KOPT-K1 (cell line): Measurements from ENCODE around the gene DHX38.

Source experiments
- H3K27ac ChIP-seq: fragments of 200-600 bp; sonication (generic); 2 replicates; pipeline ENCODE4 v1.5.1; 2016; ENCODE audit warnings: antibody characterized with exemption, mild to moderate bottlenecking, low read depth, low read length; ENCODE audit not compliant: poor library complexity, severe bottlenecking
- H3K36me3 ChIP-seq: fragments of 200-600 bp; sonication (generic); 2 replicates; pipeline ENCODE4 v1.5.1; 2017; ENCODE audit warnings: antibody characterized with exemption, mild to moderate bottlenecking, low read length, moderate library complexity; ENCODE audit not compliant: insufficient read depth
- H3K9me3 ChIP-seq: fragments of 200-600 bp; sonication (generic); 2 replicates; pipeline ENCODE4 v1.5.1; 2017; ENCODE audit warnings: antibody characterized with exemption, low read length, mild to moderate bottlenecking; ENCODE audit not compliant: insufficient read depth, poor library complexity, severe bottlenecking

Gene DHX38

DNA sequence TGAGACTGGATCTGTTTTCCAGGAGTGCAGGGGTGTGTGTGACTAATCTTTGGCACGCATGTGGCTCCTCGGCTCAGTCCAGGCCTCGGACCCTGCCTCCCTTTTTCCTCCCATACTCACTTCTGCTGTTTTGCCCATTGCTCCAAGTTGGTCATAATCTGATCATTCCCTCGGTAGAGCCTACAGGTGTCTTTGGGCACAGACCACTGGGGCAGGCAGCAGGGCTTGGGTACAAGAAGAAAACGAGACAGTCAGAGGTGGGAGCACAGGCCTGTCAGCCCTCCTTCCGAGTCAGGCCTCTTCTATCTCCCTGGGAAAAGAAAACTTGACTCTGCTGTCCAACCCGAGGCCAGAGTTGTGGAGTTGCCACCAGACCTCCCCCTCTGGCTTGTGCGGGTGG is 29.8 kb downstream of the DHX38 start:
- Histone ChIP-seq H3K27ac (no peak overlapping the region), H3K36me3 (no peaks in the 10 kb centered on the region), H3K9me3 (no peaks in the 10 kb centered on the region)

- H3K27ac ChIP-seq = no peak overlapping the region
- no peaks in the 10 kb centered on the region for H3K36me3 ChIP-seq
- no peaks in the 10 kb centered on the region for H3K9me3 ChIP-seq
Measured at GRCh38 chr16:72124148-72124547, 30.5 kb downstream of the DHX38 start.

GRCh38 chr16:72124761-72125634 is 31.4 kb downstream of the DHX38 start:
- Histone ChIP-seq H3K36me3 (no peaks in the 10 kb centered on the region), H3K9me3 (no peaks in the 10 kb centered on the region), H3K27ac (no peak overlapping the region)

DNA sequence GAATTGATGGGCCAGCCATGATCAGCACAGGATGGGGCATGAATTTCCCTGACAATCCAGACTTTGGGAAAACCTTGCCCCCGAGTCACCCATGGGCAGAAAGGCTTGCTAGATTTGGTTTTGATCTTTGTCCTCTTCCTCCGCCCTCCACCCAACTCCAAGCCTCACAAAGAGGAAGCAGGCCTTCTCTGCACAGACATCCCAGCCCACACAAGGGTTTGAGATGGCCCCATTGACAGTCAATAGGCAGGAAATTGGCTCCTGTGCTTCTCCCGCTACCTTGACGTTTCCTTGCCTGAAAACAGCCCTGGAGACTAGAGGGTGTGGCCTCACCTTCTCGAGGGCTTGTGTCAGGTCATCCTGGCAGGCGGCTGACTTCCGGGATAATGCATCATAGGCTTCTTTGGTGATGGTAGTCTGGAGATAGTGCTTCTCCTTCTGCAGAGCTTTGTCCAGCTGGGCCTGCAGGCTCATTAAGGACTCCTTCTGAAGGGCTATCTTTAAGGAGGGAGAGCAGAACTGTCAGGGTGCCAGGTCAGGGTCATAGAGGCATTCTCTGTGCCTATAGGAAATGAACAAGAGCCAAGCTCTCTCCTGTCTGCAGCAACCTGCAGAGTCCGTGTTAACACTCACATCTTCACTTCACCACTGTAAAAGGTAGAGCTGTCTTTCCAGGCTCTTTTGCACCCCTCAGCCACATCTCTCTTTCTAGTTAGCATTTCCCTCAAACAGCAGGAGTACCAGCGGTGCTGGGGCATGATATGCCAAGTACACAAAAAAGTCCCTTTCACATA is 32.2 kb downstream of the DHX38 start:
- no peaks in the 10 kb centered on the region for H3K9me3 ChIP-seq
- no peaks in the 10 kb centered on the region for H3K36me3 ChIP-seq
- no peak overlapping the region for H3K27ac ChIP-seq

DNA sequence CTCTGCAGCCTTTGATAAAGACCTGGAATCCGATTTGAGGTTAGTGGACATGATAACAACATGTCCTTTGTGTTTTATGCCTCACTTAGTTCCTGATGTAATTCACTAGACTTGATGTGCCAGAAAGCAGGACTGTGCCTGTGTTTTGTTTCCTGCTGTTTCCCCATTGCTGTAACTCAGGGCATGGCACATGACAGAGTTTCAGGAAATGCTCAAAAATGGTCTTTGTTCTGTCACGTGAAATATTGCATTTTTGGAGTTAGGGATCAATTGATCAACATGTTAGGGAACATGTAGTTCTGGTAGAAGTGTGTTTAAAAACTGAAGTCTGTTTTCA is 32.8 kb downstream of the DHX38 start:
- H3K9me3 ChIP-seq = no peaks in the 10 kb centered on the region
- no peaks in the 10 kb centered on the region for H3K36me3 ChIP-seq
- no peak overlapping the region for H3K27ac ChIP-seq

DNA sequence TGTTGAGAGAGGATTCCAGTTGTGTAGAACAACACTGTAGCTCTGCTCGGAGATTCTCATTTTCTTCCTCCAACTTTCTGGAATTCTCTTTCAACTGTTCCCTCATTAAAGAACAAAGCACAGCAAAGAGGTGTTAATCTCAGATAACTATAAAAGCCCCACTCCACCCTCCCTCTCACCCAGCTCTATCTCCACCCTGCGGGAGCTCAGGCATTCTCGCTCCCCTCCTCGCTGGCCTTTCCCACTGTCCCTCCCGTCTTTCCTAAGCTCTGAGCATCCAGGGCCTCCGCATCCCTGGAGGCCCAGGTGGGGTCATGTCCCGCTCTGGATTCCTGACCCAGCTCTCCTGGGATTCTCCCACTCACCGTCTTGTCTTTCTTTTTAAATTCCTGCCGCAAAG is 35.1 kb downstream of the DHX38 start:
- Histone ChIP-seq H3K27ac (no peak overlapping the region), H3K9me3 (no peaks in the 10 kb centered on the region), H3K36me3 (no peaks in the 10 kb centered on the region)

- no peaks in the 10 kb centered on the region for H3K36me3 ChIP-seq
- H3K27ac ChIP-seq = no peak overlapping the region
- H3K9me3 ChIP-seq = no peaks in the 10 kb centered on the region
Measured at GRCh38 chr16:72129976-72130656, 36.5 kb downstream of the DHX38 start.

- Histone ChIP-seq H3K27ac (no peak overlapping the region), H3K9me3 (no peaks in the 10 kb centered on the region), H3K36me3 (no peaks in the 10 kb centered on the region)
Measured at GRCh38 chr16:72131036-72131435, 37.4 kb downstream of the DHX38 start.

- Histone ChIP-seq H3K27ac (no peak overlapping the region), H3K9me3 (no peaks in the 10 kb centered on the region), H3K36me3 (no peaks in the 10 kb centered on the region)
Measured at GRCh38 chr16:72132726-72133125, 39.1 kb downstream of the DHX38 start.

DNA sequence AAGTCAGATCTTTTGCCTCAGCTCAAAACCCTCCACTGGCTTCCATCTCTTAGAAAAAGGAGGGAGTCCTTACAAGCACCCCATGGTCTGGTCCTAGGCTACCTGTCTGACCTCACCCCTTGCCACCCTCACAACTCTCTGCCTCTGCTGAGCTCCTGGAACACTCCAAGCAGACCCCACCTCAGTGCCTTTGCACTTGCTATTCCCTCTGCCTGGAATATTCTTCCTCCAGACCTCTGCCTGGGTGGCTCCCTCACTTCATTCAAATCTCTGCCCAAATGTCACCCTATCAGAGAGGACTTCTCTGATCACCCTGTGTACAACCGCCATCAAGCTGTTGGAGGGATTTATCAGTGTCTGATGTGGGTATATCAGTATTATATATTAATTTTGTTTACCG is 40.9 kb downstream of the DHX38 start:
- no peaks in the 10 kb centered on the region for H3K36me3 ChIP-seq
- H3K9me3 ChIP-seq = no peaks in the 10 kb centered on the region
- no peak overlapping the region for H3K27ac ChIP-seq

DNA sequence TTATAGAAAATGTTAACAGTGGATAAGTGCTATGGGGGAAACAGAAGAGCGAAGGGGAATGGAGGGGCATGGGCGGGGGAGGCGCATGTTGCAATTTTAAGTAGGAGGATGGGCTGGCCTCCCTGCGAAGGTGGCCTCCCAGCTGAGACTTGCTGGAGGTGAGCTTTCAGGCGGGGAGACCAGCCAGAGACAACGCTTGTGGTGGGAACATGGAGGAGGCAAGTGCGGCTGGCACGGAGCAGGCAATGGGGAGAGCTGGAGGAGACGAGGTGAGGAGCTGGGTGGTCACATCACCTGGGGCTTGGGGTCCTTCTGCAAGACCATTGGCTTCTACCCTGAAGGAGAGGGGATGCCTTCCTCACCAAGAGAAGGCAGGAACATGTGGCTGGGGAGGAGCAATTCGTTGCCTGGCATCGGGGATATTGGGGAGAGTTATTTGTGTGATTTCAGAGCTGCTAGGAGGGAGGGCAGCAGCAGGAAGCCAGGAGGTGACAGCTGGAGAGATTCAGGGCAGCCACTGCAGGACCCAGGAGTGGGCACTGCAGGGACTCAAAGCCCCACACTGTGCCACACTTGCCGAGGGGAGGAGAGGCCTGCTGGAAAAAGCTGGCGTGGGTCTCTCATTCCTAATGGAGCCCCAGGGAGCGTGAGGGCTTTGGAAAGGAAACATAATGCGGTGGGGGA is 43.9 kb downstream of the DHX38 start:
- Histone ChIP-seq H3K36me3 (no peaks in the 10 kb centered on the region), H3K27ac (no peak overlapping the region), H3K9me3 (no peaks in the 10 kb centered on the region)

GRCh38 chr16:72138064-72138572 is 44.5 kb downstream of the DHX38 start:
- Histone ChIP-seq H3K27ac (no peak overlapping the region), H3K9me3 (no peaks in the 10 kb centered on the region), H3K36me3 (no peaks in the 10 kb centered on the region)

- no peaks in the 10 kb centered on the region for H3K9me3 ChIP-seq
- H3K27ac ChIP-seq = no peak overlapping the region
- H3K36me3 ChIP-seq = no peaks in the 10 kb centered on the region
Measured at GRCh38 chr16:72139908-72140307, 46.3 kb downstream of the DHX38 start.

GRCh38 chr16:72142476-72142875 is 48.8 kb downstream of the DHX38 start:
- no peaks in the 10 kb centered on the region for H3K9me3 ChIP-seq
- H3K27ac ChIP-seq = no peak overlapping the region
- no peaks in the 10 kb centered on the region for H3K36me3 ChIP-seq
